Neural cell (in vitro differentiated cells): ENCODE measurements around the gene SH3YL1. TPM values are rescaled to one million over a fixed set of nuclear protein-coding genes. Genes with fewer than 3 reads are reported as not detected.

Source experiments
- H2AFZ ChIP-seq: fragments of 200-600, 300-800 bp; sonication (generic), shearing (Covaris generic); 2 replicates; pipeline ENCODE4 v1.6.0; 2014; ENCODE audit warnings: low read depth, mild to moderate bottlenecking, antibody characterized with exemption, low read length, moderate library complexity
- H3F3A ChIP-seq: fragments of 200-600 bp; shearing (Covaris generic); 2 replicates; pipeline ENCODE4 v1.6.1; 2016; ENCODE audit warnings: mild to moderate bottlenecking, moderate library complexity, mixed read lengths, antibody characterized with exemption, low read length; ENCODE audit not compliant: insufficient read depth, poor library complexity, severe bottlenecking
- H3K27ac ChIP-seq: fragments of 200-600, 300-800 bp; sonication (generic), shearing (Covaris generic); 2 replicates; pipeline ENCODE4 v1.5.1; 2014; ENCODE audit warnings: mild to moderate bottlenecking, low read length, moderate library complexity
- H3K27me3 ChIP-seq: fragments of 300-800, 200-600 bp; sonication (generic), shearing (Covaris generic); 2 replicates; pipeline ENCODE4 v1.6.0; 2014; ENCODE audit warnings: mild to moderate bottlenecking, low read depth, low read length, moderate library complexity; ENCODE audit not compliant: insufficient read depth
- H3K36me3 ChIP-seq: fragments of 300-800, 200-600 bp; sonication (generic), shearing (Covaris generic); 2 replicates; pipeline ENCODE4 v1.5.1; 2014; ENCODE audit warnings: mild to moderate bottlenecking, antibody characterized with exemption, low read length, moderate library complexity; ENCODE audit not compliant: insufficient read depth
- H3K4me2 ChIP-seq: fragments of 300-800, 200-600 bp; sonication (generic), shearing (Covaris generic); 2 replicates; pipeline ENCODE4 v1.6.0; 2014; ENCODE audit warnings: mild to moderate bottlenecking, low read length
- H3K4me3 ChIP-seq: fragments of 300-800, 200-600 bp; sonication (generic), shearing (Covaris generic); 2 replicates; pipeline ENCODE4 v1.5.1; 2014; ENCODE audit warnings: mild to moderate bottlenecking, low read length, moderate library complexity
- H3K79me2 ChIP-seq: fragments of 200-600 bp; shearing (Covaris generic); replicated peaks from 2 replicates; pipeline ENCODE4 v1.6.0; 2014; ENCODE audit warnings: mild to moderate bottlenecking, low read length, moderate library complexity; ENCODE audit not compliant: insufficient read depth
- H3K9ac ChIP-seq: fragments of 300-800, 200-600 bp; sonication (generic), shearing (Covaris generic); 2 replicates; pipeline ENCODE4 v1.6.1; 2016; ENCODE audit warnings: mild to moderate bottlenecking, low read length, mixed read lengths
- H3K9me2 ChIP-seq: fragments of 200-600 bp; shearing (Covaris generic); 2 replicates; pipeline ENCODE4 v1.6.1; 2016; ENCODE audit warnings: mild to moderate bottlenecking, low read length, mixed read lengths; ENCODE audit not compliant: insufficient read depth
- H3K9me3 ChIP-seq: fragments of 200-600, 300-800 bp; sonication (generic), shearing (Covaris generic); 2 replicates; pipeline ENCODE4 v1.6.1; 2016; ENCODE audit warnings: mild to moderate bottlenecking, mixed run types, low read length, moderate library complexity, mixed read lengths
- H4K20me1 ChIP-seq: fragments of 200-600 bp; shearing (Covaris generic); 2 replicates; pipeline ENCODE4 v1.6.1; 2016; ENCODE audit warnings: mild to moderate bottlenecking, mixed run types; ENCODE audit not compliant: insufficient read depth
- CTCF ChIP-seq: fragments of 450-650 bp; IDR thresholded peaks from 2 replicates; pipeline ENCODE4 v1.5.1; 2014; ENCODE audit warnings: antibody characterized with exemption, mild to moderate bottlenecking, moderate library complexity; ENCODE audit not compliant: poor library complexity, severe bottlenecking
- EP300 ChIP-seq: fragments of 450-650 bp; conservative IDR thresholded peaks from 2 replicates; pipeline ENCODE4 v1.6.1; 2014; ENCODE audit warnings: antibody characterized with exemption, mild to moderate bottlenecking, moderate library complexity; ENCODE audit not compliant: poor library complexity, severe bottlenecking
- EZH2 ChIP-seq: fragments of 200-600, 300-800 bp; shearing (Covaris generic), sonication (generic); IDR thresholded peaks from 2 replicates; pipeline ENCODE4 v1.6.1; 2014; ENCODE audit warnings: antibody characterized with exemption, low read length, borderline replicate concordance, mild to moderate bottlenecking; ENCODE audit not compliant: insufficient read depth, poor library complexity, severe bottlenecking
- MXI1 ChIP-seq: fragments of 450-650 bp; conservative IDR thresholded peaks from 2 replicates; pipeline ENCODE4 v1.6.1; 2014; ENCODE audit warnings: antibody characterized with exemption, mild to moderate bottlenecking; ENCODE audit not compliant: poor library complexity, severe bottlenecking
- POLR2AphosphoS5 ChIP-seq: IDR thresholded peaks from 2 replicates; pipeline ENCODE4 v1.6.1; 2012
- RAD21 ChIP-seq: fragments of 450-650 bp; conservative IDR thresholded peaks from 2 replicates; pipeline ENCODE4 v1.6.1; 2014; ENCODE audit warnings: antibody characterized with exemption, mild to moderate bottlenecking, moderate library complexity
- SMC3 ChIP-seq: fragments of 450-650 bp; conservative IDR thresholded peaks from 2 replicates; pipeline ENCODE4 v1.6.1; 2014; ENCODE audit warnings: antibody characterized with exemption, mild to moderate bottlenecking, moderate library complexity; ENCODE audit not compliant: poor library complexity
- TAF1 ChIP-seq: IDR thresholded peaks from 2 replicates; pipeline ENCODE4 v1.6.1; 2012; ENCODE audit warnings: low read depth
- polyA plus RNA-seq: library from polyadenylated mRNA; depleted of rRNA; stranded (reverse); fragments of >200 nt; gene quantifications from 2 replicates; pipeline ENCODE4 v1.2.3, GENCODE V29; 2014
- TF ChIP-seq, protein P1 (sequence below): IDR thresholded peaks from 2 replicates; pipeline ENCODE4 v1.6.1; 2012; ENCODE audit warnings: borderline replicate concordance

The SH3YL1 gene
- polyA plus RNA-seq, 1 donor from 2014 or later = 70.6 TPM

GRCh38 chr2:202945-203344 lies 60.9 kb downstream of the SH3YL1 start:
- H3K4me2 ChIP-seq = no peak overlapping the region
- no peaks in the 10 kb centered on the region for H3K79me2 ChIP-seq
- no peaks in the 10 kb centered on the region for H3K36me3 ChIP-seq
- H3K27me3 ChIP-seq = no peaks in the 10 kb centered on the region
- no peak overlapping the region for H3K27ac ChIP-seq
- H3K9me2 ChIP-seq = no peaks in the 10 kb centered on the region
- H3K9ac ChIP-seq = no peak overlapping the region
- TF ChIP-seq CTCF = no peak
- no peaks in the 10 kb centered on the region for H4K20me1 ChIP-seq
- H3F3A ChIP-seq = no peaks in the 10 kb centered on the region
- no peaks in the 10 kb centered on the region for H3K9me3 ChIP-seq
- H3K4me3 ChIP-seq = no peak overlapping the region
- H2AFZ ChIP-seq = no peak overlapping the region

DNA sequence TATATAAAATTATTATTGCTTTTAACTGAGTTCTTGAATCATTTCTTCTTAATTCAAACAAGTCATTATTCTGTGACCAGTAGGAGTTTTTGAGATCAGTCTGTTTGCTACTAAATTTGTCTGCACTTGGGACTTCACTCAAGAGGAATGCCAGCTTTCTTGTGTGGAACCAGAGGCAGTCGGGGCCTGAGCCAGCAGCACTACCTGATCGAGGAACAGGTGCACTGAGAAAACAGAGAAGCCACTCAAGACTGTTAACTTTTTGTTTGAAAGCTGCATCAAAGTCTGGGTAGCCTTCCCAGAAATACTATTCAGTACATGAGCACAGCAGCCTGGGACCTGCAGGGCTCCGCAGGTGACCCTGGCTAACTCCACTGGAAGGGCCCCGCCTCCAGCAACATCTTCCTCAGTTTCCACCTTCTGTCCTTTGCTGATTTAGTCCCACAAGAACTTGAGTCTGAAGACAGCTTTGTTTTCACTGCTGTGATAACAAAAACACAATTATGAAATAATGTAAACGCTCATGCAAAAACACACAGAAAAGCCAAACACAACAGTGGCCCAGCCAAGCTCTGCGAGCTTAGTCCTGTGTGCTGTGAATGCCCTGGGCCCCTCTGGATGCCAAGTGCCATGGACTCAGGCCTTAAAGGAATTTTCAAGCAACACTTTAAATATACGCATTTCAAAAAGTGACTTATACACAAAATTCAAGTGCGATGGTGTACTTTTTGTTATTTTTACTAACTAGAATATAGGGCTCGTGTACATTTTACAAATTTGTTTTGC lies 62.0 kb downstream of the SH3YL1 start:
- TF ChIP-seq, protein P1, sequence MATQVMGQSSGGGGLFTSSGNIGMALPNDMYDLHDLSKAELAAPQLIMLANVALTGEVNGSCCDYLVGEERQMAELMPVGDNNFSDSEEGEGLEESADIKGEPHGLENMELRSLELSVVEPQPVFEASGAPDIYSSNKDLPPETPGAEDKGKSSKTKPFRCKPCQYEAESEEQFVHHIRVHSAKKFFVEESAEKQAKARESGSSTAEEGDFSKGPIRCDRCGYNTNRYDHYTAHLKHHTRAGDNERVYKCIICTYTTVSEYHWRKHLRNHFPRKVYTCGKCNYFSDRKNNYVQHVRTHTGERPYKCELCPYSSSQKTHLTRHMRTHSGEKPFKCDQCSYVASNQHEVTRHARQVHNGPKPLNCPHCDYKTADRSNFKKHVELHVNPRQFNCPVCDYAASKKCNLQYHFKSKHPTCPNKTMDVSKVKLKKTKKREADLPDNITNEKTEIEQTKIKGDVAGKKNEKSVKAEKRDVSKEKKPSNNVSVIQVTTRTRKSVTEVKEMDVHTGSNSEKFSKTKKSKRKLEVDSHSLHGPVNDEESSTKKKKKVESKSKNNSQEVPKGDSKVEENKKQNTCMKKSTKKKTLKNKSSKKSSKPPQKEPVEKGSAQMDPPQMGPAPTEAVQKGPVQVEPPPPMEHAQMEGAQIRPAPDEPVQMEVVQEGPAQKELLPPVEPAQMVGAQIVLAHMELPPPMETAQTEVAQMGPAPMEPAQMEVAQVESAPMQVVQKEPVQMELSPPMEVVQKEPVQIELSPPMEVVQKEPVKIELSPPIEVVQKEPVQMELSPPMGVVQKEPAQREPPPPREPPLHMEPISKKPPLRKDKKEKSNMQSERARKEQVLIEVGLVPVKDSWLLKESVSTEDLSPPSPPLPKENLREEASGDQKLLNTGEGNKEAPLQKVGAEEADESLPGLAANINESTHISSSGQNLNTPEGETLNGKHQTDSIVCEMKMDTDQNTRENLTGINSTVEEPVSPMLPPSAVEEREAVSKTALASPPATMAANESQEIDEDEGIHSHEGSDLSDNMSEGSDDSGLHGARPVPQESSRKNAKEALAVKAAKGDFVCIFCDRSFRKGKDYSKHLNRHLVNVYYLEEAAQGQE = no peak
- TF ChIP-seq SMC3 (no peak), TAF1 (no peak), MXI1 (no peak), EP300 (no peak), EZH2 (no peak), POLR2AphosphoS5 (no peak), CTCF (no peak), RAD21 (no peak)
- H4K20me1 ChIP-seq = no peaks in the 10 kb centered on the region
- no peak overlapping the region for H3K9ac ChIP-seq
- no peaks in the 10 kb centered on the region for H3K27me3 ChIP-seq
- no peaks in the 10 kb centered on the region for H3K9me3 ChIP-seq
- H3K4me3 ChIP-seq = no peak overlapping the region
- H3K27ac ChIP-seq = no peak overlapping the region
- H3K9me2 ChIP-seq = no peaks in the 10 kb centered on the region
- H3K4me2 ChIP-seq = no peak overlapping the region
- H2AFZ ChIP-seq = no peak overlapping the region
- H3F3A ChIP-seq = no peaks in the 10 kb centered on the region
- no peaks in the 10 kb centered on the region for H3K79me2 ChIP-seq
- H3K36me3 ChIP-seq = no peaks in the 10 kb centered on the region
